WTC11 (cell line): ENCODE results near the gene IFNL4. TPM values are rescaled to one million over a fixed set of nuclear protein-coding genes. Genes with fewer than 3 reads are reported as not detected.

Source experiments
- ATF2 ChIP-seq: sonication (generic); formaldehyde crosslinking; IDR thresholded peaks from 2 replicates; pipeline ENCODE4 v1.8.1; 2022; ENCODE audit warnings: low read depth, missing genetic modification reagents, borderline replicate concordance
- CBFB ChIP-seq: sonication (generic); formaldehyde crosslinking; IDR thresholded peaks from 2 replicates; pipeline ENCODE4 v1.8.1; 2022; ENCODE audit warnings: mild to moderate bottlenecking, low read depth, missing genetic modification reagents
- ERG ChIP-seq: fragments of 250-450 bp; sonication (Bioruptor Pico); IDR thresholded peaks from 2 replicates; pipeline ENCODE4 v1.8.0; 2021; ENCODE audit warnings: mild to moderate bottlenecking
- GABPB1 ChIP-seq: sonication (generic); formaldehyde crosslinking; IDR thresholded peaks from 2 replicates; pipeline ENCODE4 v1.8.1; 2023; ENCODE audit warnings: mild to moderate bottlenecking, missing genetic modification reagents
- HMGXB4 ChIP-seq: sonication (generic); formaldehyde crosslinking; IDR thresholded peaks from 2 replicates; pipeline ENCODE4 v1.8.1; 2023; ENCODE audit warnings: mild to moderate bottlenecking, moderate library complexity, missing genetic modification reagents
- IRF2 ChIP-seq: sonication (generic); formaldehyde crosslinking; IDR thresholded peaks from 2 replicates; pipeline ENCODE4 v1.8.0; 2022; ENCODE audit warnings: low read depth, missing genetic modification reagents, borderline replicate concordance
- JUN ChIP-seq: sonication (generic); formaldehyde crosslinking; IDR thresholded peaks from 2 replicates; pipeline ENCODE4 v1.8.0; 2023; ENCODE audit warnings: mild to moderate bottlenecking, missing genetic modification reagents
- NFE2L1 ChIP-seq: sonication (generic); formaldehyde crosslinking; IDR thresholded peaks from 2 replicates; pipeline ENCODE4 v1.8.1; 2023; ENCODE audit warnings: missing genetic modification reagents
- OVOL2 ChIP-seq: fragments of 250-450 bp; sonication (Bioruptor Pico); IDR thresholded peaks from 2 replicates; pipeline ENCODE4 v1.9.0; 2021; ENCODE audit warnings: mild to moderate bottlenecking, borderline replicate concordance
- PRDM15 ChIP-seq: sonication (generic); formaldehyde crosslinking; IDR thresholded peaks from 2 replicates; pipeline ENCODE4 v1.8.0; 2022; ENCODE audit warnings: missing genetic modification reagents
- RORB ChIP-seq: fragments of 250-450 bp; sonication (Bioruptor Pico); IDR thresholded peaks from 2 replicates; pipeline ENCODE4 v1.9.0; 2021; ENCODE audit warnings: mild to moderate bottlenecking
- STAT6 ChIP-seq: sonication (generic); formaldehyde crosslinking; conservative IDR thresholded peaks from 2 replicates; pipeline ENCODE4 v1.8.1; 2023; ENCODE audit warnings: mild to moderate bottlenecking, low read depth, missing genetic modification reagents, moderate library complexity
- USF1 ChIP-seq: sonication (generic); formaldehyde crosslinking; IDR thresholded peaks from 2 replicates; pipeline ENCODE4 v1.8.0; 2022; ENCODE audit warnings: mild to moderate bottlenecking, missing genetic modification reagents
- ZBTB21 ChIP-seq: sonication (generic); formaldehyde crosslinking; IDR thresholded peaks from 2 replicates; pipeline ENCODE4 v1.8.1; 2023; ENCODE audit warnings: mild to moderate bottlenecking, missing genetic modification reagents, borderline replicate concordance
- ZMAT4 ChIP-seq: fragments of 250-450 bp; sonication (Bioruptor Pico); IDR thresholded peaks from 2 replicates; pipeline ENCODE4 v1.9.0; 2021; ENCODE audit warnings: mild to moderate bottlenecking
- ZNF396 ChIP-seq: fragments of 250-450 bp; sonication (Bioruptor Pico); IDR thresholded peaks from 2 replicates; pipeline ENCODE4 v1.8.0; 2021; ENCODE audit warnings: mild to moderate bottlenecking, moderate library complexity, borderline replicate concordance
- ZNF423 ChIP-seq: fragments of 250-450 bp; sonication (Bioruptor Pico); IDR thresholded peaks from 2 replicates; pipeline ENCODE4 v2.1.2; 2022; ENCODE audit warnings: mild to moderate bottlenecking, moderate library complexity
- ZNF425 ChIP-seq: fragments of 250-450 bp; sonication (Bioruptor Pico); conservative IDR thresholded peaks from 2 replicates; pipeline ENCODE4 v1.9.0; 2021; ENCODE audit warnings: mild to moderate bottlenecking
- ZSCAN18 ChIP-seq: fragments of 250-450 bp; sonication (Bioruptor Pico); IDR thresholded peaks from 2 replicates; pipeline ENCODE4 v2.1.2; 2022; ENCODE audit warnings: mild to moderate bottlenecking, moderate library complexity
- total RNA-seq: library from RNA; stranded (reverse); gene quantifications from 3 replicates; pipeline ENCODE4 v1.2.3, GENCODE V29; 2021

IFNL4 gene
- total RNA-seq, 1 experiment from 2014 or later = not detected

GRCh38 chr19:39246951-39247669 lies 1.5 kb downstream of the IFNL4 start (continued):
- TF ChIP-seq ZNF396 (CRISPR knock-in tag) (no peak), HMGXB4 (no peak), ZNF423 (no peak), ZBTB21 (CRISPR knock-in tag) (peak; percentile 76; the same call in 1 of the 2 replicates), ERG (CRISPR knock-in tag) (no peak), OVOL2 (CRISPR knock-in tag) (no peak), PRDM15 (CRISPR knock-in tag) (peak; percentile 25; the same call in 1 of the 2 replicates), JUN (CRISPR knock-in tag) (0 out of 2 replicates have a peak, but pooled peaks have one; percentile 35), GABPB1 (no peak), ZNF425 (CRISPR knock-in tag) (no peak), USF1 (CRISPR knock-in tag) (peak; percentile 78; the same call in 1 of the 2 replicates), ATF2 (CRISPR knock-in tag) (no peak; the same call in 1 of the 2 replicates), ZMAT4 (CRISPR knock-in tag) (no peak), ZSCAN18 (CRISPR knock-in tag) (no peak), STAT6 (CRISPR knock-in tag) (no peak), IRF2 (CRISPR knock-in tag) (no peak), CBFB (no peak), RORB (no peak), NFE2L1 (CRISPR knock-in tag) (peak; percentile 93)
